ENCODE data around the gene HACL1.

- TF ChIP-seq CTCF (conservative IDR thresholded peaks at IDR 0.05; ENCODE audit: low read depth, low read length): no peak
- no peak for TF ChIP-seq EZH2 (IDR thresholded peaks at IDR 0.05; ENCODE audit: low read length, unreplicated experiment)
These were observed 58.8 kb downstream of the HACL1 start for GRCh38 chr3:15542614-15543013.
